ENCODE results near the gene PNMA1.

DNA sequence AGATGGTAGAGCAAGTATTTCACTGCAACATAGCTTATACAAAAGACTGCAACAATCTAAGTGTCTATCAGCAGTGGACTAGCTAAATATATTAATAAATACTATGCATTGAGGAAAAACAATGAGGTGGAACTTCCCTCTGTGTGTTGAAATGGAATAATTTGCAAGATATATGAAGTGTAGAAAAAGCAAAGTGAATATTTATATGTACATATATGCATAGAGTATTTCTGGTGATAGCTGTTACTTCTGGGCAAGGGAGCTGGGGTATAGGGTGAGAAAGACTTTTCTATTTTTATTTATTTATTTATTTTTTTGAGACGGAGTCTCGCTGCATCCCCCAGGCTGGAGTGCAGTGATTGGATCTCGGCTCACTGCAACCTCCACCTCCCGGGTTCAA lies 35.5 kb downstream of the PNMA1 start:
- TF ChIP-seq EP300 (IDR thresholded peaks at IDR 0.05): no peak
- TF ChIP-seq CTCF (IDR thresholded peaks at IDR 0.05): no peak
- no peak for TF ChIP-seq POLR2AphosphoS5 (IDR thresholded peaks at IDR 0.05)
